Measurements from ENCODE around the gene CHST8.

CHST8 gene

DNA sequence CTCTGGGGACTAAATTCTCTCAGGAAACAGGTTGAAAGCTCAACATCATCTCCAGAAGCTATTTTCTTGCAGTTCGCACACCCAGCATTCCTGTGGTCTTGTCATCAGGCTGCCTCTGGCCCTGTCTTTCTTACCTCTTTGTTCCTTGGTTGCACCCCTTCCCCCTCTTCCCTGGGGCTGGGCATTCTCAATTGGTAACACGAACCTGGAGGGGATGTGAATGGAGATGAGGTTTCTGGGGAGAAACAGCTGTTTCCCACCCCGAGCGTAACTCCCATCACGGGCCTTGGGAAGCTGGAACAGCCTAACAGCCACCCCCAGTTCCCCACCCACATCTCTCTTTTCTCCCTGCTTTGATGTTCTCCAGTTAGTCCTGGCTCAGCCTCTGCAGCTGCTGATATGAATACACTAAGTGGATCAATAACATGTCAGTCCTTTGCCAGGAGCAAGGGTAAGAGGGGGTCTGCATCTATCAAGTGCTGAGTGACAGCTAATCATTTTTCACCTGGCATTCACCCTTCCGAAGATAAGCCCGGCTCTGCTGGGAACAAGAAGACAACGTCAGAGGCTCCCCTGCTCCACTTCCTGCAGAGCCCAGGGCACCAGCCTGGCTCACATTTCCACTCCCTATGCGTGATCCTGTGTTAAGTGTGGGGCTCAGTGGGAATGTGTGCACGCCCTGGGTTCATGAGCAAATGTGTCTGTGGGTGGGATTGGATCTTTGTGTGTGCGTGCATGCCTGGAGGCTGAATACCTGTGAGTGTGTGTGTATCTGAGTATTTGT lies 100.9 kb downstream of the CHST8 start:
- H3K4me3 ChIP-seq (ENCODE audit: control insufficient read depth, low read depth, low read length) = no peak overlapping the region
- TF ChIP-seq CTCF (IDR thresholded peaks at IDR 0.05; ENCODE audit: control insufficient read depth, insufficient read depth, low read depth, low read length, missing control alignments) = no peak
- no peak for DNase-seq (ENCODE audit: low read depth)

- H3K4me3 ChIP-seq (ENCODE audit: control insufficient read depth, low read depth, low read length) = no peak overlapping the region
- TF ChIP-seq CTCF (IDR thresholded peaks at IDR 0.05; ENCODE audit: control insufficient read depth, insufficient read depth, low read depth, low read length, missing control alignments) = no peak
- DNase-seq (ENCODE audit: low read depth) = no peak
Measured at GRCh38 chr19:33723512-33723911, 101.8 kb downstream of the CHST8 start.

GRCh38 chr19:33724021-33724720 lies 102.4 kb downstream of the CHST8 start:
- TF ChIP-seq CTCF (IDR thresholded peaks at IDR 0.05; ENCODE audit: control insufficient read depth, insufficient read depth, low read depth, low read length, missing control alignments) = no peak
- no peak for DNase-seq (ENCODE audit: low read depth)
- H3K4me3 ChIP-seq (ENCODE audit: control insufficient read depth, low read depth, low read length) = no peak overlapping the region

DNA sequence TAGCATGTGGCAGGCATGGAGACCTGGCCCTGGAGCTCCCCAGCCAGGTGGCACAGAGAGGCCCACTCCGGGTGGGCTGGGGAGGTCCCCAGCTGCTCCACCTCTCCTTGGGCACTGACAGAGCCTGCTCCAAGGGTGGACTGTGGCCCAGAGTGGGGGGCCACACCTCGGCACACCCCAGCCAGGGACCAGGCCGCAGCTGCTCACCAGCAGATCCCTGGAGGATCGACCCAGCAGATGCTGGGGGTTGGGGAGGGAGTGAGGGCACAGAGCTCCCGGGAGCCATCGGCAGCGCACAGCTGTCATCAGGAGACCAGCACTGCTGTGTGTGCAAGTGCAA lies 102.9 kb downstream of the CHST8 start:
- TF ChIP-seq CTCF (IDR thresholded peaks at IDR 0.05; ENCODE audit: control insufficient read depth, insufficient read depth, low read depth, low read length, missing control alignments) = no peak
- no peak for DNase-seq (ENCODE audit: low read depth)
- no peak overlapping the region for H3K4me3 ChIP-seq (ENCODE audit: control insufficient read depth, low read depth, low read length)

- no peak overlapping the region for H3K4me3 ChIP-seq (ENCODE audit: control insufficient read depth, low read depth, low read length)
- no peak for TF ChIP-seq CTCF (IDR thresholded peaks at IDR 0.05; ENCODE audit: control insufficient read depth, insufficient read depth, low read depth, low read length, missing control alignments)
- no peak for DNase-seq (ENCODE audit: low read depth)
Measured at GRCh38 chr19:33725567-33725966, 103.8 kb downstream of the CHST8 start.

DNA sequence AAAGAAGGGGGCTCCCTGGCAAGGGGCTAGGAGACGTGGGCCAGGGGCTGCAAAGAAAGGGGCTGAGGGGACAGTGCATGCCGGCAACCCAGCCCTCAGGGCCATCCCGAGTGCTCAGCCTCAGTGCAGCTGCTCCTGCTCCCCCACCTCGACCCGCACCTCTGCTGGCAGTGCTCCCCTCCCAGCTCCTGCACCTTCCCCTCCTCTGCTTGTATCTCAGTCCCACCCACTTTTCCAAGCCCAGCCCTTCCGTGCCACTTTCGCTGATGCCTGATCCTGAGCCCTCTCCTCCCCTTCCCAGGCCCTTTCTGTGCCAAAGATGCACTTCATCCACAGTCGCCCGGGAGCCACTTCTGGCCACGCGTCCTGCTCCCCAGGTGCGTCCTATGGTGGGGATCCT lies 105.0 kb downstream of the CHST8 start:
- no peak overlapping the region for H3K4me3 ChIP-seq (ENCODE audit: control insufficient read depth, low read depth, low read length)
- no peak for DNase-seq (ENCODE audit: low read depth)
- no peak for TF ChIP-seq CTCF (IDR thresholded peaks at IDR 0.05; ENCODE audit: control insufficient read depth, insufficient read depth, low read depth, low read length, missing control alignments)
